ENCODE measurements around the gene CCRL2.

CCRL2 gene

GRCh38 chr3:46393011-46393410 lies 14.0 kb upstream of the CCRL2 start:
- Histone ChIP-seq H3K27me3 (ENCODE audit: insufficient read depth, insufficient read length) (no peaks in the 10 kb centered on the region), H3K36me3 (ENCODE audit: insufficient read depth, insufficient read length, low read length) (no peaks in the 10 kb centered on the region), H3K9ac (ENCODE audit: insufficient read length, low read depth) (no peak overlapping the region), H3K9me3 (ENCODE audit: insufficient read depth, low read length) (peaks cover 14% of the 10 kb centered on the region; the same call in 1 of the 2 replicates), H3K4me3 (ENCODE audit: insufficient read length, low read depth) (no peak overlapping the region), H3K4me1 (ENCODE audit: insufficient read depth, insufficient read length) (peaks cover 2% of the 10 kb centered on the region)
- no peak for DNase-seq (ENCODE audit: low read depth, low spot score)
- TF ChIP-seq YY1 (IDR thresholded peaks at IDR 0.05; ENCODE audit: insufficient read depth, insufficient read length) (no peak), ZNF274 (IDR thresholded peaks at IDR 0.05; ENCODE audit: low read depth, low read length) (no peak), SUZ12 (IDR thresholded peaks at IDR 0.05; ENCODE audit: extremely low read depth, insufficient read depth, insufficient read length) (no peak)

GRCh38 chr3:46393554-46394434 lies 13.3 kb upstream of the CCRL2 start:
- DNase-seq (ENCODE audit: low read depth, low spot score): peak; percentile 51
- TF ChIP-seq YY1 (IDR thresholded peaks at IDR 0.05; ENCODE audit: insufficient read depth, insufficient read length): no peak
- TF ChIP-seq SUZ12 (IDR thresholded peaks at IDR 0.05; ENCODE audit: extremely low read depth, insufficient read depth, insufficient read length): no peak
- no peak for TF ChIP-seq ZNF274 (IDR thresholded peaks at IDR 0.05; ENCODE audit: low read depth, low read length)

GRCh38 chr3:46395210-46395661 lies 11.8 kb upstream of the CCRL2 start:
- Histone ChIP-seq H3K36me3 (ENCODE audit: insufficient read depth, insufficient read length, low read length) (no peaks in the 10 kb centered on the region), H3K9ac (ENCODE audit: insufficient read length, low read depth) (no peak overlapping the region), H3K27me3 (ENCODE audit: insufficient read depth, insufficient read length) (no peaks in the 10 kb centered on the region), H3K4me1 (ENCODE audit: insufficient read depth, insufficient read length) (peaks cover 2% of the 10 kb centered on the region), H3K9me3 (ENCODE audit: insufficient read depth, low read length) (0 out of 2 replicates have a peak, but pooled peaks cover 6% of the 10 kb centered on the region), H3K4me3 (ENCODE audit: insufficient read length, low read depth) (no peak overlapping the region)
- no peak for DNase-seq (ENCODE audit: low read depth, low spot score)
- TF ChIP-seq ZNF274 (IDR thresholded peaks at IDR 0.05; ENCODE audit: low read depth, low read length) (no peak), YY1 (IDR thresholded peaks at IDR 0.05; ENCODE audit: insufficient read depth, insufficient read length) (no peak), SUZ12 (IDR thresholded peaks at IDR 0.05; ENCODE audit: extremely low read depth, insufficient read depth, insufficient read length) (no peak)

More at GRCh38 chr3:46393554-46394434, 13.3 kb upstream of the CCRL2 start:
- Histone ChIP-seq H3K4me1 (ENCODE audit: insufficient read depth, insufficient read length) (peaks cover 2% of the 10 kb centered on the region), H3K36me3 (ENCODE audit: insufficient read depth, insufficient read length, low read length) (no peaks in the 10 kb centered on the region), H3K27me3 (ENCODE audit: insufficient read depth, insufficient read length) (no peaks in the 10 kb centered on the region), H3K9me3 (ENCODE audit: insufficient read depth, low read length) (peaks cover 13% of the 10 kb centered on the region; the same call in 1 of the 2 replicates), H3K9ac (ENCODE audit: insufficient read length, low read depth) (no peak overlapping the region), H3K4me3 (ENCODE audit: insufficient read length, low read depth) (no peak overlapping the region)

GRCh38 chr3:46395766-46396530 lies 11.1 kb upstream of the CCRL2 start:
- Histone ChIP-seq H3K4me1 (ENCODE audit: insufficient read depth, insufficient read length) (peaks cover 2% of the 10 kb centered on the region), H3K9me3 (ENCODE audit: insufficient read depth, low read length) (0 out of 2 replicates have a peak, but pooled peaks cover 6% of the 10 kb centered on the region), H3K4me3 (ENCODE audit: insufficient read length, low read depth) (no peak overlapping the region), H3K9ac (ENCODE audit: insufficient read length, low read depth) (no peak overlapping the region), H3K27me3 (ENCODE audit: insufficient read depth, insufficient read length) (no peaks in the 10 kb centered on the region), H3K36me3 (ENCODE audit: insufficient read depth, insufficient read length, low read length) (no peaks in the 10 kb centered on the region)
- TF ChIP-seq SUZ12 (IDR thresholded peaks at IDR 0.05; ENCODE audit: extremely low read depth, insufficient read depth, insufficient read length) (no peak), YY1 (IDR thresholded peaks at IDR 0.05; ENCODE audit: insufficient read depth, insufficient read length) (no peak), ZNF274 (IDR thresholded peaks at IDR 0.05; ENCODE audit: low read depth, low read length) (no peak)
- DNase-seq (ENCODE audit: low read depth, low spot score): no peak

- H3K9me3 ChIP-seq (ENCODE audit: insufficient read depth, low read length): 0 out of 2 replicates have a peak, but pooled peaks cover 6% of the 10 kb centered on the region
- no peaks in the 10 kb centered on the region for H3K36me3 ChIP-seq (ENCODE audit: insufficient read depth, insufficient read length, low read length)
- no peak for TF ChIP-seq ZNF274 (IDR thresholded peaks at IDR 0.05; ENCODE audit: low read depth, low read length)
- TF ChIP-seq YY1 (IDR thresholded peaks at IDR 0.05; ENCODE audit: insufficient read depth, insufficient read length): no peak
- no peak for TF ChIP-seq SUZ12 (IDR thresholded peaks at IDR 0.05; ENCODE audit: extremely low read depth, insufficient read depth, insufficient read length)
- H3K4me3 ChIP-seq (ENCODE audit: insufficient read length, low read depth): no peak overlapping the region
- DNase-seq (ENCODE audit: low read depth, low spot score): no peak
- H3K4me1 ChIP-seq (ENCODE audit: insufficient read depth, insufficient read length): peaks cover 2% of the 10 kb centered on the region
- H3K27me3 ChIP-seq (ENCODE audit: insufficient read depth, insufficient read length): no peaks in the 10 kb centered on the region
- no peak overlapping the region for H3K9ac ChIP-seq (ENCODE audit: insufficient read length, low read depth)
Measured at GRCh38 chr3:46397111-46397510, 9.9 kb upstream of the CCRL2 start.

- H3K27me3 ChIP-seq (ENCODE audit: insufficient read depth, insufficient read length): no peaks in the 10 kb centered on the region
Measured at GRCh38 chr3:46398186-46398955, 8.7 kb upstream of the CCRL2 start.

More at GRCh38 chr3:46398186-46398955, 8.7 kb upstream of the CCRL2 start:
- no peak for DNase-seq (ENCODE audit: low read depth, low spot score)
- H3K9ac ChIP-seq (ENCODE audit: insufficient read length, low read depth): no peak overlapping the region
- no peaks in the 10 kb centered on the region for H3K4me1 ChIP-seq (ENCODE audit: insufficient read depth, insufficient read length)
- no peak for TF ChIP-seq SUZ12 (IDR thresholded peaks at IDR 0.05; ENCODE audit: extremely low read depth, insufficient read depth, insufficient read length)
- TF ChIP-seq ZNF274 (IDR thresholded peaks at IDR 0.05; ENCODE audit: low read depth, low read length): no peak
- TF ChIP-seq YY1 (IDR thresholded peaks at IDR 0.05; ENCODE audit: insufficient read depth, insufficient read length): no peak
- no peaks in the 10 kb centered on the region for H3K36me3 ChIP-seq (ENCODE audit: insufficient read depth, insufficient read length, low read length)
- H3K4me3 ChIP-seq (ENCODE audit: insufficient read length, low read depth): no peak overlapping the region
- no peaks in the 10 kb centered on the region for H3K9me3 ChIP-seq (ENCODE audit: insufficient read depth, low read length)

Data from NT2/D1 (cell line).